ENCODE data around the gene ATP2A1.

The ATP2A1 gene

DNA sequence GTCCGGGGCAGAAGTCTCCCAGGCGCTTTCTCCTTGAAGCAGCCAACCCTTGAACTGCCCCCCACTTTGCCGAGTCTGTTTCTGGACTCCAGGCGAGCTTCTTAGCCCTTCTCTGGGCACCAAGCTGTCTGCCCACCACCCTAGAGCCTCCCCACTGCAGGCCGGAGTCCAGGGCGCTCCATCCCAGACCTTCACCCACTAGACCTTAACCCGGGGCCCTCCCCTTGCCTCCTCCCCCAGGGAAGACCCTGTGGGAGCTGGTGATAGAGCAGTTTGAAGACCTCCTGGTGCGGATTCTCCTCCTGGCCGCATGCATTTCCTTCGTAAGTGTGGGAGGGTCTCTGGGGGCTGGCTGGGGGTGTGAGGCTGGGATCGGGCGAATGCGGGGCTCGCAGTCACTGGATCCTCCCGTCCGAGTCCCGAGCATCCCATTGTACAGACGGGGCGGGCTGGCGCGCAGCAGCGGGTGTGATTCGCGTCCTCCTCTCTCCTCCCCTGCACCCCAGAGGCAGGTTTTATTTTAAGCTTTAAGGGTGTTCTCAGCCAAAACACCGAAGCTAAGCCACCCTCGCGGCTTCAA, 1.1 kb downstream of the ATP2A1 start (continued):
- TF ChIP-seq REST (tag by site-specific recombination; IDR thresholded peaks at IDR 0.05) (no peak), PRDM1 (tag by site-specific recombination; IDR thresholded peaks at IDR 0.05) (no peak), ZBTB8A (tag by site-specific recombination; IDR thresholded peaks at IDR 0.05) (peak; percentile 68), ZNF211 (tag by site-specific recombination; IDR thresholded peaks at IDR 0.05; ENCODE audit: low read depth) (no peak), ZNF473 (tag by site-specific recombination; IDR thresholded peaks at IDR 0.05) (no peak), ZFP37 (tag by site-specific recombination; IDR thresholded peaks at IDR 0.05) (no peak), SP2 (tag by site-specific recombination; IDR thresholded peaks at IDR 0.05) (peak; percentile 9; the same call in 1 of the 2 replicates), ZBTB20 (tag by site-specific recombination; IDR thresholded peaks at IDR 0.05) (0 out of 2 replicates have a peak, but pooled peaks have one; percentile 15), PRDM2 (tag by site-specific recombination; IDR thresholded peaks at IDR 0.05; ENCODE audit: borderline replicate concordance) (no peak; the same call in 1 of the 2 replicates), GLI2 (tag by site-specific recombination; IDR thresholded peaks at IDR 0.05; ENCODE audit: borderline replicate concordance, low read depth) (no peak), ZNF830 (tag by site-specific recombination; IDR thresholded peaks at IDR 0.05; ENCODE audit: low read depth) (no peak), OVOL3 (tag by site-specific recombination; IDR thresholded peaks at IDR 0.05) (no peak), ZNF561 (tag by site-specific recombination; IDR thresholded peaks at IDR 0.05; ENCODE audit: borderline replicate concordance) (no peak), ZNF394 (tag by site-specific recombination; IDR thresholded peaks at IDR 0.05; ENCODE audit: borderline replicate concordance) (no peak), BCL6B (tag by site-specific recombination; IDR thresholded peaks at IDR 0.05) (no peak), ZNF488 (tag by site-specific recombination; IDR thresholded peaks at IDR 0.05) (no peak), ZNF707 (tag by site-specific recombination; IDR thresholded peaks at IDR 0.05) (no peak), ZNF654 (tag by site-specific recombination; IDR thresholded peaks at IDR 0.05; ENCODE audit: low read depth) (no peak), ZNF157 (tag by site-specific recombination; IDR thresholded peaks at IDR 0.05) (no peak), ZNF629 (tag by site-specific recombination; IDR thresholded peaks at IDR 0.05) (no peak), EGR2 (tag by site-specific recombination; IDR thresholded peaks at IDR 0.05; ENCODE audit: low read depth) (peak; percentile 61), GLIS2 (tag by site-specific recombination; IDR thresholded peaks at IDR 0.05) (peak; percentile 67)
- TF ChIP-seq, protein P1, sequence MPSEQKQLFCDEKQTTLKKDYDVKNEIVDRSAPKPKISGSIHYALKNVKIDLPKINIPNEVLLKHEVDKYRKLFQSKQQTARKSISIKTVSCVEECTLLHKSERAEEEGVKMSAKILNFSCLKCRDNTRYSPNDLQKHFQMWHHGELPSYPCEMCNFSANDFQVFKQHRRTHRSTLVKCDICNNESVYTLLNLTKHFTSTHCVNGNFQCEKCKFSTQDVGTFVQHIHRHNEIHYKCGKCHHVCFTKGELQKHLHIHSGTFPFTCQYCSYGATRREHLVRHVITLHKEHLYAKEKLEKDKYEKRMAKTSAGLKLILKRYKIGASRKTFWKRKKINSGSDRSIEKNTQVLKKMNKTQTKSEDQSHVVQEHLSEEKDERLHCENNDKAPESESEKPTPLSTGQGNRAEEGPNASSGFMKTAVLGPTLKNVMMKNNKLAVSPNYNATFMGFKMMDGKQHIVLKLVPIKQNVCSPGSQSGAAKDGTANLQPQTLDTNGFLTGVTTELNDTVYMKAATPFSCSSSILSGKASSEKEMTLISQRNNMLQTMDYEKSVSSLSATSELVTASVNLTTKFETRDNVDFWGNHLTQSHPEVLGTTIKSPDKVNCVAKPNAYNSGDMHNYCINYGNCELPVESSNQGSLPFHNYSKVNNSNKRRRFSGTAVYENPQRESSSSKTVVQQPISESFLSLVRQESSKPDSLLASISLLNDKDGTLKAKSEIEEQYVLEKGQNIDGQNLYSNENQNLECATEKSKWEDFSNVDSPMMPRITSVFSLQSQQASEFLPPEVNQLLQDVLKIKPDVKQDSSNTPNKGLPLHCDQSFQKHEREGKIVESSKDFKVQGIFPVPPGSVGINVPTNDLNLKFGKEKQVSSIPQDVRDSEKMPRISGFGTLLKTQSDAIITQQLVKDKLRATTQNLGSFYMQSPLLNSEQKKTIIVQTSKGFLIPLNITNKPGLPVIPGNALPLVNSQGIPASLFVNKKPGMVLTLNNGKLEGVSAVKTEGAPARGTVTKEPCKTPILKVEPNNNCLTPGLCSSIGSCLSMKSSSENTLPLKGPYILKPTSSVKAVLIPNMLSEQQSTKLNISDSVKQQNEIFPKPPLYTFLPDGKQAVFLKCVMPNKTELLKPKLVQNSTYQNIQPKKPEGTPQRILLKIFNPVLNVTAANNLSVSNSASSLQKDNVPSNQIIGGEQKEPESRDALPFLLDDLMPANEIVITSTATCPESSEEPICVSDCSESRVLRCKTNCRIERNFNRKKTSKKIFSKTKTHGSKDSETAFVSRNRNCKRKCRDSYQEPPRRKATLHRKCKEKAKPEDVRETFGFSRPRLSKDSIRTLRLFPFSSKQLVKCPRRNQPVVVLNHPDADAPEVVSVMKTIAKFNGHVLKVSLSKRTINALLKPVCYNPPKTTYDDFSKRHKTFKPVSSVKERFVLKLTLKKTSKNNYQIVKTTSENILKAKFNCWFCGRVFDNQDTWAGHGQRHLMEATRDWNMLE (tag by site-specific recombination; conservative IDR thresholded peaks at IDR 0.05; ENCODE audit: low read depth): no peak
